GM15510 (cell line): ENCODE results near the gene CHAD.

Experiments
- POLR2A ChIP-seq: IDR thresholded peaks from 3 replicates; pipeline ENCODE4 v1.6.1; 2011; ENCODE audit warnings: borderline replicate concordance; ENCODE audit not compliant: insufficient read length; ENCODE audit errors: extremely low read depth

The CHAD gene

DNA sequence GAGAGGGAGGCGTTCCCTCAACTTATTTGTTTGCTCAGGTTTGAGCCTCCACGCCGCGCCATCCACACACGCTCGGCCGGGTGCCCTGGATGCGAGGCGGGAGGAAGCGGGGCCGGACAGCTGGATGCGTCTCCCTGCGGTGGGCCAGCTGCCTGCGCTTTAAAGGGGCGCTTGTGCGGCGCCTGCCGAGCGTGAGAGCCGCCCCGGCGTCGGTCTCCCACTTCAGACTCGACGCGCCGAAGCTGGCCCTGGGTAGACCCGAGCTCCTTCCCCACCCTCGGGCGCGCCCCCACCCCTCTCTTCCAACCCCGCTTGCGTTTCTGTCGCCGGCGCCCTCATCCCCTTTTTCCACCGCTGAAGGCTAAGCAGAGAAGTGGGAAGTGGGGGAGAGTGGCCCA is 527 bp upstream of the CHAD start:
- no peak for TF ChIP-seq POLR2A

DNA sequence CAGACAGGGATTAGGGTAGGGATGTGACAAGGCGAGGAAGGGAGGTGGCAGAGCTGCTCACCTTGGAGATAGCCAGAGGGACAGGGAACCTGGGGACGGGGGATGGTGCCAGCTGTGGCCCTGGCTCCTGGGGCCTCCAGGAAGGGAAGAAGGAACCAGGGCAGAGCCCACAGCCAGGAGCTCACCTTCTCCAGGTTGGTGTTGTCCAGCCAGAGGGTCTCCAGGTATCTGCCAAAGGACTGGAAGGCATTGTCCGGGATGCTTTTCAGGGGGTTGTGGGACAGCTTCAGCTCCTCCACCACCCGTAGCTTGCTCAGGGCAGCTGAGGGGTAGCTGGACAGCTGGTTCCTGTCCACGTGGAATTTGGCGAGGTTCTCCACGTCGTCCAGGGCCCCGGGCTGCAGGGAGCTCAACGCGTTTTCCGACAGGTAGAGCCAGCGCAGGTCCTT is 801 bp downstream of the CHAD start:
- no peak for TF ChIP-seq POLR2A

DNA sequence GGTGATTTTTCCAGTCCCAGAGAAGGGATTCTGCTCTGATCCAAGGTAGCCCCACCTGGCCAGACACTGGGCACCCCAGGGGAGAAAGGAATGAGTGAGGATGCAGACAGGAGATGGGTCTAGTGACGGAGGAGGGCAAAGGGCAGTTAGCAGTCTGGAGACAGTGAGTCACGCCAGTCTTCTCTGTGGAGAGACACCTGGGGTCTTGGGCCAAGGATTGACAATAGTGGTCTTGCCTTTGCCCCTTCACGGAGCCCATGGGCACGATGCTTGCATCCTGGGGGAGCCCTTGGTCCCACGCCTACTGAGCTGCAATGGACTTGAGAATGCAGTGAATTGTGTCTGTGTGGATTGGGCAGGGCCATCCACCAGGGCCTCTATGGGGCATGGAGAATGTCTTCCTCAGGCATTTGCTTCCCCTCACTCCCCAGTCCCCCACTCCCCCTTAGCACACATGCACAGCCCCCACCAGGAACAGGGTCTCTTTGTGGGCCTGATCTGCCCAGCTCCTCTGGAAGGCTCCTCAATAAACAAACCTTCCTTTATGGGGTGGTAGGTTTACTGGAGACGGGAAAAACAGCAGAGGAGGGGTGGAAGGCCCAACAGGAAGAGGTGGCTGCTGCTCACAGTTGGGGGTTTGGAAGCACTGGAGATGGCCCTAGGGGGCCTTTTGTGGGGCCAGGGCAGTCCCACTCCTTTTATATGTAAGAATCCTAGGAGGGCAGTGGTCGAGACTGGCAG is 1.4 kb downstream of the CHAD start:
- no peak for TF ChIP-seq POLR2A

DNA sequence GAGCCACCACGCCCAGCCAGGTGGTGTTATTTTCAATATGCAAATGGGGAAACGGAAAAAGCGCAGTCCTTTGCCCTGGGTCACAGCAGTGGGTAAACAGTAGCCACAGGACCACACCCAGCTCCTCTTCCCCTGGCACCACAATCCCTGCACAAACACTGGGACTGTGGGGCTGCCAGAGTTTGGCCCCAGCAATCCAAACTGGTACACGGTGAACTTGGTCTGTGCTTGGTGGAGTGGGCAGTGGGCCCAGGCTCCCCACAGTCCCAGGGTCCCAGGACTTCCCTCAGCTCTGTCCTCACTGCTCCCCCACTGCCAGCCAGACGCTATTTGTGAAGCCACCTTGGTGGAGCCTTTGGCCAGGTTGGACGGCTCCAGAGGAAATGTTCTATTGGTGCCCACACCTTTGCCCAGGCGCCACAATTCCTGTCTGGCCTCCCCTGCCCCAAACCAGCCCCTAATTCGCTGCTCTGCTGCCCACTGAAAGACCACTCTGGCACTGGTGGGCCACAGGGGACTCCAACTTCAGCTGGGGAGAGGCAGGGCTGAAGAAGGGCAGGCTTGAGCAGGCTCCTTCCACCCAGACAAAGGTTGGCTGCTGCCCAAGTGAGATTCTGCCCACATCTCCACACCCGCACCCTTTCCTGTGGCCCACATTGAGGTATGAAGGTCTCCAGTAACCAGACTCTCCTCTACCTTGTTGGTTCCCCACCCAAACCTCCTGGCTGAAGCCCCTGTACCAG is 2.1 kb downstream of the CHAD start:
- TF ChIP-seq POLR2A = no peak

DNA sequence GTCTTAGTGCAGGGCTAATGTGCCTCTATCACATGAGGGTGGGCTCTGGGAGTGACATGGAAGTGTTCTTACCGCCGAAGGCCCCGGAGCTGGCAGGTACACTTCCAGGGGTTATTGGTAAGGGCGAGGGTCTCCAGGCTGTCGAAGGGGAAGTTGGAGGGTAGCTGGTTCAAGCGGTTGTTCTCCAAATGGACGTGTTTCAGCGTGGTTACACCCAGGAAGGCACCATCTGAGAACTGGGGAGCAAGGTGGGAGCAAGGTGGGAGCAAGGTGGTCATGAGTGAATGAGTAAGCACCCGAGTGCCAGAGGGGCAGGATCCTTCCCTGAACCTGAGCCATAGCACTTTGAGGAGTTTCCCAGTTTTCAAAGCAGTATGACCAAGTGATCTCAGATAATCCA is 3.0 kb downstream of the CHAD start:
- no peak for TF ChIP-seq POLR2A

DNA sequence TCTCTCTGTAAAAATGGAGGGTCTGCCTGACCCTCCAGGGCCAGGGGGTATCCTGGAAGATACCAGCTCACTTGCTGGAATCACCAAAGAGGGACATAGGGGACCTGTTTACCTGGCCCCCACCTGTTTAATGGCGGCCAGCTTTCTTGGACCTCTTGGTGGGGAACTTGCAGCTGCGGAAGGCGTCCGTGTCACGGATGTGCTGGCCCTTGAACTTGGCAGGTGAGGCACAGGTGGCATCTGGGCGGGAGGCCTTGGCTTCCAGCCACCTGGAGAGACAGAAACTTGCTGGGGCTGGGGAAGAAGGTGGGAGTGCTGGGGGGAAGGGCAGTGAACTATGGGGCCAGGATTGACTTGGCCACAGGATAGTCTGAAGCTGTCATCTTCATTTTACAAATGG is 3.5 kb downstream of the CHAD start:
- no peak for TF ChIP-seq POLR2A

DNA sequence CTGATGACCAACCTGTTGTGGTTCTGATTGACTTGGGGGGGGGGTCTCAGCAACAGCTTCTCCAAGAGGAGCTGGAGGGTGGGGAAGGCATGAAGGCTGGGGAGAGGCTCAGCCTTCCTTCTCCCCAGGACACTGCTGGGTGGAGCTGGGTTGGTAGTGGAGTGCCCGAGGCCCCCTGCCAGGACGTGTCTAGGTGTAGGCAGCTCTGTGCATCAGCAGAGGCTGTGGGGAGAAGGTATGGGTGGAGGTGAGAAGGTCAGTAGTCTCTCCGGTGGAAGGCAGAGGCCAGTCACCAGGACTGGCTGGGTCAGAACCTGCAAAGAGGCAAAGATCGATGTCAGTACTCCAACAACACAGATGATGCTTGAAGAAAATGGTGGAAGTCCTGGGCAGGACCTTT is 3.9 kb downstream of the CHAD start:
- TF ChIP-seq POLR2A = no peak

DNA sequence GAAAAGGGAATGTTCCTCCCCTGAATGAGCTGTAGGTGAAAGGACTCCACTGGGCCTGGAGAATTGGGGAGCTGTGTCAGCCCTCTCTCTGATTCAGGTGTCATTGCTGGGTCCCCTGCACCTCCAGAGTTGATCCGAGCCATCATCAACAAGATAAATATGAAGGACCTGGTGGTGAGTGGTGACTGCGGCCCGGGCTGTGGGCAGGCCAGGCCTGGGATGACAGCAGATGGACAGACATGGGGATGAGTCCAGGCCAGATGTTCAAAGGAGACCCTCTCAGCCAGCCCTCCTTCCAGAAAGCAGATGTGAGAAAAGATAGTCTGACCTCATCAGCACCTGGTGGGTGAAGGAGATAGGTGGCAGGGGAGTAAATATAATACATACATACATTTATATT is 4.6 kb downstream of the CHAD start:
- no peak for TF ChIP-seq POLR2A

DNA sequence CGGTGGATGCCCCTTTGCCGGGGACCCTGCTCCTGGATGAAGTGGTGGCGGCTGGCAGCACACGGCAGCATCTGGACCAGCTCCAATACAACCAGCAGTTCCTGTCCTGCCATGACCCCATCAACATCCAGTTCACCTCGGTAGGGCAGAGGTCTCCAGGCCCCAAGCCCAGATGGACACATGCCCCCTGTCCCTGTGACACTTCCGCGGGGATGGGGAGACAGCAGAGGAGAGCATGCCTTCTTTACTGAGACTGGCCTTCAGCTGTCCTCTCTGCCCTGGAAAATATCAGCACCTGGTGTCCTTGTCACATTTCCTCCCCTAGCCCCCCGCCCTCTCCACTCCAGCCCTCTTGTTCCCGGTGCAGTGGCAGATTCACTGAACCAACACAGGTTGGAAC is 6.2 kb downstream of the CHAD start:
- TF ChIP-seq POLR2A = no peak

DNA sequence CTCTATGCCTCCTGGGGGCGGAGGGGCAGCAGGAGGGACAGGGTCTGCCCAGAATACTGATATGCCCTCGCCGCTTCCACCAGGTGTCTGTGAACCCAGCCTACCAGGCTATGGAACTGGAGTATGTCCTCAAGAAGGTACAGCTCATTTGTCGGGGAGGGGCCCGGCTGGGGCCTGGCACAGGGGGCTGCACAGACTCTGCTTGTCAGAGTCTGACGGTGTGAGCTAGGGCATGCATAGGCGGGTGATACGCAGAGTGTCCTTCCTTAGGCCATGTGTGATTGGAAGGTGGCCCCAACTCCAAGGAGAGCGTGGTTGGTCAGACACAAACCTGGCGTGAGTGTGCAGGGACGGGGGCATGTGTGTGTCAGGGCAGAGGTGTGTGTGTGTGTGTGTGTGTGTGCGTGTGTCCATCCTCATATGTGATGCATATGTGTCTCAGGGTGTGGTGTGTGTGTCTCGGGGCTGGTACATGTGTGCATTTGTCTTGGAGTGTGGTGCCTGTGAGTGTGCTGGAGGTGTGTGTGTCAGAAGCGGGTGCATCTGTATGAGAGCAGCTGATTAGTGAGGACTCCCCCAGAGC is 7.0 kb downstream of the CHAD start:
- TF ChIP-seq POLR2A = no peak

DNA sequence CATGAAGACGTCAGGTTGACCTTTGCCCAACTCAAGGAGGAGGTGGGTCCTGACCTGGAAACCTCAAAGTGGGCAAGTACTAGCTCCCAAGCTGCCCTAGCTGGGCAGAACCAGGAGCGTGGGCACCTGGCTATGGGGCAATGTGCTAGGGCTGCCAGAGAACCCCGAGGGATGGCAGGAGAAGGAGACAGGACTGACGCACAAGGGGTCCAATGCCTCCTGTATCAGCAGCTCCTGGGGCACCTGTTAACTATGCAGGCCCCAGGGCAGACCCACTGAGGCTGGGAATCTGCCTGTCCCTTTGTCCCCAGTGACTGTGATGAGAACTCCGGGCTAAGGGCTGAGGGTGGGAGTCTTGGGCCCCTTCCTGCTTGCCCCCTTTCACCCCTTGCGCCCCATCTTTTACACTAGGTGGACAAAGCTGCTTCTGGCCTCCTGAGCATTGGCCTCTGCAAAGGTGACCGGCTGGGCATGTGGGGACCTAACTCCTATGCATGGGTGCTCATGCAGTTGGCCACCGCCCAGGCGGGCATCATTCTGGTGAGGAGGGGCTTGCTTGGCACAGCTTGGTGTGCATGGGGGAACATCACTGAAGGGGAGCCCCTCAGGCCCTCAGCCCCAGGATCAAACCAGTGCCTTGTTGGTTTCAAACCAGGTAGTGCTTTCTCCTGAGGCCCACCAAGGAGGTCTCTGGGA is 7.7 kb downstream of the CHAD start:
- no peak for TF ChIP-seq POLR2A

DNA sequence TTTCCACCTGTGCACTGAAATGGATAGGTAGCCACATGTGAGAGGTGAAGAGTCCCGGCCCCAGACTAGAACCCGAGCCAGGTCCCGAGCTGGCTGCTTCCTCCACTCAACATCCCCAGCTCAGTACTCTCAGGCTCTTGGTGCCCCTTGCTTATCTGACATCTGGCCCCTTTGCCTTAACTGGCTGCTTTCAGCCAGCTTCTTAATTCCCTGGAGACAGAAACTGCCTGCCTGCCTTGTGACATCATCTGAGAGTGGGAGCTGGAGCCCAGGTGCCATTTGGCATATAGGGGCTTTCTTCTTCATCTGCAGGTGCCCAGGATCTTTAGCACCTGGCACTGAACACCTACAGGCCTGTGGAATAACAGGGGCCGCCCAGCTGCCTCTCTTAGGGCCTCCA is 8.9 kb downstream of the CHAD start:
- TF ChIP-seq POLR2A = no peak

DNA sequence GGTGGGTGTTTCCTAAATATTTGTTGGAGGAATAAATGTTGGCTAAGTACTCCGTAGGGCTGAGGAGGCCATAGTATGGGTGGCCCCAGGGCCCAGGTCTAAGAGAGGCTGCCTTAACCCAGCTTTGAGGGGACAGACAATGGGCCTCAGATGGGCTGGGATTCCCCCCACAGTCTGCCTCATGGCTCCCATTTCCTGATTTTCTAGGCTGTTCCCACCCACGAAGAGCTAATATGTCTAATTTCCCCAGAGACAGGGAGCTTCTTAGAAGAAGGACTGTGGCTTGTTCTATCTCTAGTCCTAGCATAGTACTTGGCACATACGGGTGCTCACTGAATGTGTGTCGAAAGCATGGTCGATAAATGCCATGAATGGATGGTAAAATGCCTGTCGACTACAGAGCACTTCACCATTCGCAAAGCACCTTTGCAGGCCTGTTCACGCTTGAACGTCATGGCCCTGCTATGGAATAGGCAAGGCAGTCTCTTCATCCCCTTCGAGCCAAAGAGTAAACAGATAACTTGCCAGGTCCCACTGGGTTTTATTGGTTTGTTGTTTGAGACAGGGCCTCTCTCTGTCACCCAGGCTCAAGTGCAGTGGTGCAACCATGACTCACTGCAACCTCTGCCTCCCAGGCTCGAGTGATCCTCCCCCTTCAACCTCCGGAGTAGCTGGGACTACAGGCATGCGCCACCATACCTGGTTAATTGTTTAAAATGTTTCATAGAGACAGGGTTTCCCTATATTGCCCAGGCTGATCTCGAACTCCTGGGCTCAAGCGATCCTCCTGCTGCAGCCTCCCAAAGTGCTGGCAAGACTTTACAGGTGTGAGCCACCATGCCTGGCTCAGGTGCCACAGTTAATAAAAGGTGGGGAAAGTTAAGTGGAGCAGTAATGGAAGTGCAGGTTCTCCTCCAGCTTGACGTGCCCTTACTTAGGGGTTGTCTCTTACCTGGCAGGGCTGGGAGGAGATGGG is 9.7 kb downstream of the CHAD start:
- TF ChIP-seq POLR2A = no peak

DNA sequence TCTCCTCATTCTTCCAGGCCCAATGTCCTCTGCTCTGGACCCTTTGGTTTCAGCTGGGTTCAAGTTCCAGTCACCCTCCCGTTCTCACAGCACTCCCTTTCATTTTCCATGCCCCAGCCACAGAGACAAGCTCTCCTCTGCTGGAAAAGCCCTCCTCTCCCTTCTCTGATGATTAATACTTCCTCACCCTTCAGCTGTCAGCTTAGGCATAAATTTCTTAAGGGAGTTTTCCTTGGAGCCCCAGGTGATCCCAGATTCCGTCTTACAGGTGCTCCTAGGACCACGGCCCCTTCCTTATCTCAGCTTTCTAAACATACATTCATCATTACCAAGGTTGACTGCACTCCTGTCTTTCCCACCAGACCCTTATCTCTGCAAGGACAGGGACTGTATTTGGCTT is 10.4 kb downstream of the CHAD start:
- TF ChIP-seq POLR2A = no peak
